ENCODE measurements around the gene TFCP2.

GRCh38 chr12:51202718-51203117 lies 29.8 kb upstream of the TFCP2 start:
- TF ChIP-seq CTCF (conservative IDR thresholded peaks at IDR 0.05): no peak
- TF ChIP-seq EZH2 (IDR thresholded peaks at IDR 0.05; ENCODE audit: low read depth): no peak
